Endothelial cell of umbilical vein (primary cell): ENCODE data around the gene SRGAP3. TPM values are rescaled to one million over a fixed set of nuclear protein-coding genes. Genes with fewer than 3 reads are reported as not detected.

Source experiments
- BruUV-seq: library from RNA; stranded (reverse); fragments of 400-500 nt; replicated peaks from 2 replicates; lab custom pipeline; 2021; lab: Mats Ljungman, UMichigan
- CTCF ChIA-PET: fragments of 300-600, 350-600 bp; sonication (Branson Sonifier 250); formaldehyde crosslinking; loops from one replicate; lab custom pipeline; 2021; ENCODE audit warnings: antibody characterized with exemption, inconsistent platforms; lab: Charles Lee
- POLR2A ChIA-PET: fragments of 300-600, 350-600 bp; sonication (Branson Sonifier 250); formaldehyde crosslinking; loops from one replicate; lab custom pipeline; 2021; ENCODE audit warnings: antibody characterized with exemption, inconsistent platforms; lab: Charles Lee
- DNase-seq: peaks from one replicate; pipeline ENCODE4 v3.0.0-alpha.2; 2011; ENCODE audit warnings: low read depth, low spot score
- FAIRE-seq: peaks from 2 replicates; lab custom pipeline; 2011; peaks lifted over from hg19 to GRCh38; lab: Jason Lieb, UNC
- H2AFZ ChIP-seq: 2 replicates; pipeline ENCODE4 v1.6.0; 2012; ENCODE audit warnings: low read depth, low read length, control low read depth, inconsistent platforms
- H3K27ac ChIP-seq: 2 replicates; pipeline ENCODE4 v1.5.1; 2011; ENCODE audit warnings: low read depth, mild to moderate bottlenecking, control low read depth, low read length, moderate library complexity; ENCODE audit not compliant: insufficient read depth
- H3K27me3 ChIP-seq, 2 experiments: 2 replicates each; pipeline versions ENCODE4 v1.6.0 to v1.6.1; 2011; ENCODE audit warnings: low read length in 2 of 2, mixed read lengths in 1 of 2; ENCODE audit not compliant: control insufficient read depth in 2 of 2, insufficient read depth in 2 of 2
- H3K36me3 ChIP-seq, 2 experiments: 2 replicates in 1 of 2; 3 replicates in 1 of 2; pipeline ENCODE4 v1.5.1; 2011; ENCODE audit warnings: low read length in 2 of 2, mild to moderate bottlenecking in 1 of 2, moderate library complexity in 1 of 2; ENCODE audit not compliant: control insufficient read depth in 2 of 2, insufficient read depth in 2 of 2; ENCODE audit errors: extremely low read depth in 1 of 2
- H3K4me1 ChIP-seq: 3 replicates; pipeline ENCODE4 v1.5.1; 2011; ENCODE audit warnings: mild to moderate bottlenecking, low read length; ENCODE audit not compliant: control insufficient read depth, insufficient read depth; ENCODE audit errors: extremely low read depth
- H3K4me2 ChIP-seq: 2 replicates; pipeline ENCODE4 v1.6.1; 2011; ENCODE audit warnings: low read length, control low read depth, mixed read lengths; ENCODE audit not compliant: insufficient read depth
- H3K4me3 ChIP-seq, 3 experiments: fragments of 200-600 bp in 1 of 3; sonication (generic), shearing (Covaris generic) in 1 of 3; replicated peaks in 1 of 3; 2 replicates each; pipeline ENCODE4 v1.5.1; 2011 to 2016; ENCODE audit warnings: control low read depth in 3 of 3, low read length in 3 of 3, mild to moderate bottlenecking in 2 of 3, inconsistent platforms in 1 of 3, low read depth in 1 of 3, moderate library complexity in 1 of 3; ENCODE audit not compliant: insufficient read depth in 1 of 3
- H3K79me2 ChIP-seq: 2 replicates; pipeline ENCODE4 v1.6.0; 2012; ENCODE audit warnings: low read length, inconsistent platforms; ENCODE audit not compliant: control insufficient read depth, insufficient read depth
- H3K9ac ChIP-seq: replicated peaks from 2 replicates; pipeline ENCODE3; 2011; ENCODE audit warnings: low read length, control low read depth; ENCODE audit not compliant: insufficient read depth; ENCODE audit errors: extremely low read depth
- H3K9me1 ChIP-seq: replicated peaks from 3 replicates; pipeline ENCODE4 v1.6.0; 2011; ENCODE audit warnings: mild to moderate bottlenecking, low read length; ENCODE audit not compliant: control insufficient read depth, insufficient read depth; ENCODE audit errors: extremely low read depth
- H3K9me3 ChIP-seq: replicated peaks from 2 replicates; pipeline ENCODE4 v1.5.1; 2012; ENCODE audit warnings: low read length, inconsistent platforms; ENCODE audit not compliant: control insufficient read depth, insufficient read depth
- H4K20me1 ChIP-seq: replicated peaks from 2 replicates; pipeline ENCODE3; 2011; ENCODE audit warnings: mild to moderate bottlenecking, low read length; ENCODE audit not compliant: control insufficient read depth, insufficient read depth; ENCODE audit errors: extremely low read depth
- CTCF ChIP-seq, 2 donors: IDR thresholded peaks; 1 replicate in 1 of 2; 2 replicates in 1 of 2; pipeline ENCODE4 v1.5.1; 2011; ENCODE audit warnings: low read length in 2 of 2, mild to moderate bottlenecking in 2 of 2, moderate library complexity in 2 of 2, control low read depth in 1 of 2, inconsistent platforms in 1 of 2, low read depth in 1 of 2; ENCODE audit not compliant: insufficient read depth in 1 of 2; ENCODE audit errors: extremely low read depth in 1 of 2
- EZH2 ChIP-seq: IDR thresholded peaks from 2 replicates; pipeline ENCODE4 v1.6.1; 2012; ENCODE audit warnings: borderline replicate concordance, low read depth, mild to moderate bottlenecking, moderate library complexity, low read length, inconsistent platforms; ENCODE audit not compliant: severe bottlenecking
- FOS ChIP-seq: IDR thresholded peaks from 2 replicates; pipeline ENCODE4 v1.6.1; 2011; ENCODE audit warnings: mild to moderate bottlenecking, low read length, moderate library complexity, borderline replicate concordance; ENCODE audit not compliant: insufficient read depth
- GATA2 ChIP-seq: IDR thresholded peaks from 2 replicates; pipeline ENCODE4 v1.7.0; 2011; ENCODE audit warnings: low read depth, mild to moderate bottlenecking, moderate library complexity, mixed read lengths, low read length; ENCODE audit not compliant: insufficient read length, insufficient read depth
- JUN ChIP-seq: IDR thresholded peaks from 2 replicates; pipeline ENCODE4 v1.6.1; 2011; ENCODE audit warnings: borderline replicate concordance, low read depth; ENCODE audit not compliant: insufficient read length, insufficient read depth
- MAX ChIP-seq: IDR thresholded peaks from 2 replicates; pipeline ENCODE4 v1.6.1; 2011; ENCODE audit not compliant: insufficient read depth, insufficient read length
- MYC ChIP-seq: IDR thresholded peaks from one replicate; pipeline ENCODE4 v1.6.1; 2011; ENCODE audit warnings: mild to moderate bottlenecking, low read depth, low read length
- POLR2A ChIP-seq: IDR thresholded peaks from 2 replicates; pipeline ENCODE4 v1.6.1; 2012; ENCODE audit warnings: low read depth, mild to moderate bottlenecking, control low read depth, low read length
- POLR2AphosphoS5 ChIP-seq: IDR thresholded peaks from 2 replicates; pipeline ENCODE4 v1.6.1; 2012; ENCODE audit warnings: low read depth, mild to moderate bottlenecking, control low read depth, low read length, moderate library complexity; ENCODE audit not compliant: insufficient read depth
- dilution Hi-C: fragments of 300-500 bp; cut with MboI; formaldehyde crosslinking; loops from one replicate; pipeline ENCODE4 v1.15.0; 2019; ENCODE audit warnings: low sequenced_read_pairs; ENCODE audit not compliant: extremely low pct_ligation_motif_present
- intact Hi-C: fragments of 100-400 bp; cut with micrococcal nuclease; formaldehyde crosslinking; loops from one replicate; pipeline ENCODE4 v1.10.0; 2022
- polyA plus RNA-seq, 4 experiments: library from polyadenylated mRNA; depleted of rRNA in 3 of 4; stranded (reverse) in 3 of 4; unstranded in 1 of 4; fragments of >200 nt; gene quantifications; 2 replicates each; pipeline versions ENCODE4 v1.2.1 to v1.2.3, GENCODE V29; 2011 to 2012; ENCODE audit warnings: missing spikeins in 1 of 4
- total RNA-seq: library from RNA; stranded (reverse); gene quantifications from 2 replicates; pipeline ENCODE4 v1.2.3, GENCODE V29; 2021

Gene SRGAP3
- total and polyA plus RNA-seq, 2 donors (not counting 3 experiments of a cell fraction or from before 2014, with no cell fraction given), result 0.06 TPM; not detected in 1

DNA sequence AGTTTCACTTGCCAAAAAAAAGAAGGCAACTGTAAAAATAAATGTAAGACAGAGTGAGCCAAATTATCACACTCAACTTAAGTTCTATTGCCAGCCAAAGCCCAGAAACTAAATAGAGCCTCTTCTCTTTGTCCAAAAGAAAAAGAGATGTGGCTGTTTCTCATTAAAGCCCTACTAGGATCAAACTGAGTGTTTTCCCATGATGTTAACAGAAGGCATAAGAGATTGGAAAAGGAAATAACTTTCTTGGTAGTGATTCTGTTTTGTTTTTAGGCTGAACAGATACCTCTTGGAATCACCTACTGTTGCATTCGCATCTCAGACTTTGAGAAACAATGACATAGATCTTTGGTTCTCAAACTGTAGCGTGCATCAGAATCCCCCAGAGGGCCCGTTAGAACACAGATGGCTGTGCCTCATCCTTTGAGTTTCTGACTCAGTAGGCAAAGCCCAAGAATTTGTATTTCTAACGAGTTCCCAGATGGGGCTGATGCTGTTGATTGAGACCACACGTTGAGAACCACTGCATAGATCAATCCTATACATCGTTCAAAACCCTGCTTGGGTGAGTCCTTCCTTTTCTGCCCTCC is 42.5 kb upstream of the SRGAP3 start:
- BruUV-seq, result no TSS peak
- no peaks in the 10 kb centered on the region for H4K20me1 ChIP-seq
- dilution Hi-C loops, result no loop called here
- H3K9me1 ChIP-seq, result no peaks in the 10 kb centered on the region
- H3K9ac ChIP-seq, result no peak overlapping the region
- DNase-seq, result no peak
- no peaks in the 10 kb centered on the region for H3K79me2 ChIP-seq
- intact Hi-C loops, result no loop called here
- no peak overlapping the region for H3K4me3 ChIP-seq
- no peak overlapping the region for H3K4me2 ChIP-seq
- no peaks in the 10 kb centered on the region for H3K4me1 ChIP-seq
- TF ChIP-seq POLR2A (no peak), EZH2 (no peak), POLR2AphosphoS5 (no peak), CTCF (IDR thresholded peaks at IDR 0.05; ENCODE audit: extremely low read depth in 1 of 2, insufficient read depth in 1 of 2, low read depth in 1 of 2, low read length in 2 of 2) (no peak), JUN (no peak), MYC (no peak), FOS (no peak), MAX (no peak), GATA2 (no peak)
- H3K27ac ChIP-seq, result no peak overlapping the region
- H2AFZ ChIP-seq, result no peak overlapping the region
- POLR2A ChIA-PET, result no interaction called here
- H3K36me3 ChIP-seq, result no peaks in the 10 kb centered on the region
- H3K27me3 ChIP-seq, result no peaks in the 10 kb centered on the region
- no peak for FAIRE-seq
- CTCF ChIA-PET, result no interaction called here
- no peaks in the 10 kb centered on the region for H3K9me3 ChIP-seq
